Neural progenitor cell (in vitro differentiated cells): ENCODE data around the gene HSPA2. TPM values are rescaled to one million over a fixed set of nuclear protein-coding genes. Genes with fewer than 3 reads are reported as not detected.

Experiments used
- DNase-seq: peaks from one replicate; pipeline ENCODE4 v3.0.0-alpha.2; 2016; ENCODE audit warnings: low spot score
- H2AFZ ChIP-seq: fragments of 200-600 bp; sonication (generic); replicated peaks from 2 replicates; pipeline ENCODE4 v1.6.1; 2016; ENCODE audit warnings: antibody characterized with exemption
- H3F3A ChIP-seq: fragments of 200-600 bp; sonication (generic); 2 replicates; pipeline ENCODE4 v1.6.1; 2016; ENCODE audit warnings: antibody characterized with exemption, low read depth
- H3K27ac ChIP-seq: fragments of 200-600 bp; sonication (generic); 2 replicates; pipeline ENCODE4 v1.5.1; 2016; ENCODE audit warnings: mild to moderate bottlenecking
- H3K27me3 ChIP-seq: fragments of 200-600 bp; sonication (generic); 2 replicates; pipeline ENCODE4 v1.6.1; 2016; ENCODE audit warnings: mild to moderate bottlenecking, moderate library complexity
- H3K36me3 ChIP-seq: fragments of 200-600 bp; sonication (generic); 2 replicates; pipeline ENCODE4 v1.5.1; 2016
- H3K4me1 ChIP-seq: fragments of 200-600 bp; sonication (generic); 2 replicates; pipeline ENCODE4 v1.6.1; 2016; ENCODE audit warnings: mixed run types
- H3K4me2 ChIP-seq: fragments of 200-600 bp; sonication (generic); 2 replicates; pipeline ENCODE4 v1.6.1; 2016
- H3K4me3 ChIP-seq: fragments of 200-600 bp; sonication (generic); 2 replicates; pipeline ENCODE4 v1.5.1; 2016
- H3K79me2 ChIP-seq: fragments of 200-600 bp; sonication (generic); 2 replicates; pipeline ENCODE4 v1.6.1; 2016; ENCODE audit warnings: low read depth
- H3K9ac ChIP-seq: fragments of 200-600 bp; sonication (generic); 2 replicates; pipeline ENCODE4 v1.6.1; 2016
- H3K9me3 ChIP-seq: fragments of 200-600 bp; sonication (generic); 2 replicates; pipeline ENCODE4 v1.5.1; 2016; ENCODE audit warnings: low read depth
- H4K20me1 ChIP-seq: fragments of 200-600 bp; sonication (generic); 2 replicates; pipeline ENCODE4 v1.6.1; 2016; ENCODE audit warnings: low read depth
- H3K27ac Mint-ChIP-seq: 3 replicates; pipeline ENCODE4 v1.8.0; 2021; ENCODE audit warnings: mixed read lengths
- H3K27me3 Mint-ChIP-seq: 2 replicates; pipeline ENCODE4 v1.8.0; 2022; ENCODE audit warnings: low read depth, mild to moderate bottlenecking, inconsistent platforms, moderate library complexity, mixed read lengths; ENCODE audit not compliant: insufficient read depth
- H3K36me3 Mint-ChIP-seq: 3 replicates; pipeline ENCODE4 v1.8.0; 2021; ENCODE audit warnings: mixed read lengths
- H3K4me1 Mint-ChIP-seq: 3 replicates; pipeline ENCODE4 v1.8.0; 2021; ENCODE audit warnings: mixed read lengths
- H3K4me3 Mint-ChIP-seq: 3 replicates; pipeline ENCODE4 v1.8.0; 2021; ENCODE audit warnings: mild to moderate bottlenecking, moderate library complexity, mixed read lengths
- H3K9me3 Mint-ChIP-seq: 3 replicates; pipeline ENCODE4 v1.8.0; 2020; ENCODE audit warnings: mixed read lengths
- CTCF ChIP-seq: fragments of 200-600 bp; sonication (generic); IDR thresholded peaks from 2 replicates; pipeline ENCODE4 v1.5.1; 2017; ENCODE audit warnings: antibody characterized with exemption, mild to moderate bottlenecking
- EZH2 ChIP-seq: fragments of 200-600 bp; sonication (generic); IDR thresholded peaks from 2 replicates; pipeline ENCODE4 v1.6.1; 2017; ENCODE audit warnings: antibody characterized with exemption, mild to moderate bottlenecking, moderate library complexity
- EZH2phosphoT487 ChIP-seq: fragments of 200-600 bp; sonication (generic); IDR thresholded peaks from 2 replicates; pipeline ENCODE4 v1.6.1; 2017; ENCODE audit warnings: antibody characterized with exemption
- total RNA-seq: library from RNA; depleted of rRNA; stranded (reverse); fragments of >200 nt; gene quantifications from 2 replicates; pipeline ENCODE4 v1.2.3, GENCODE V29; 2015; ENCODE audit warnings: low replicate concordance

HSPA2 gene
- total RNA-seq, 1 donor from 2014 or later: 5.5 TPM

- no peak overlapping the region for H3K27ac Mint-ChIP-seq
- no peaks in the 10 kb centered on the region for H3K36me3 ChIP-seq
- no peaks in the 10 kb centered on the region for H3K9me3 Mint-ChIP-seq
- no peaks in the 10 kb centered on the region for H3K9me3 ChIP-seq
- no peak overlapping the region for H2AFZ ChIP-seq
- peaks cover 4% of the 10 kb centered on the region for H3K4me1 Mint-ChIP-seq
- DNase-seq: no peak
- H3K9ac ChIP-seq: no peak overlapping the region
- H3K36me3 Mint-ChIP-seq: no peaks in the 10 kb centered on the region
- H3K27me3 Mint-ChIP-seq: peaks cover 2% of the 10 kb centered on the region
- H3K27ac ChIP-seq: no peak overlapping the region
- H4K20me1 ChIP-seq: no peaks in the 10 kb centered on the region
- H3K4me3 ChIP-seq: no peak overlapping the region
- no peak overlapping the region for H3K4me2 ChIP-seq
- no peaks in the 10 kb centered on the region for H3K27me3 ChIP-seq
- no peak overlapping the region for H3K4me3 Mint-ChIP-seq
- no peaks in the 10 kb centered on the region for H3F3A ChIP-seq
- no peak for TF ChIP-seq EZH2phosphoT487
- TF ChIP-seq CTCF: no peak
- no peak for TF ChIP-seq EZH2
- H3K4me1 ChIP-seq: peaks cover 9% of the 10 kb centered on the region
- no peaks in the 10 kb centered on the region for H3K79me2 ChIP-seq
These were observed 21.9 kb downstream of the HSPA2 start for GRCh38 chr14:64562436-64562835.

- TF ChIP-seq EZH2 (no peak), EZH2phosphoT487 (no peak), CTCF (no peak)
- H3K27ac ChIP-seq: no peak overlapping the region
- Mint-ChIP-seq H3K27ac (no peak overlapping the region), H3K27me3 (peaks cover 2% of the 10 kb centered on the region), H3K9me3 (no peaks in the 10 kb centered on the region), H3K4me3 (no peak overlapping the region), H3K4me1 (peaks cover 6% of the 10 kb centered on the region), H3K36me3 (no peaks in the 10 kb centered on the region)
- H3K79me2 ChIP-seq: no peaks in the 10 kb centered on the region
- H3F3A ChIP-seq: no peaks in the 10 kb centered on the region
- peak overlapping the region; percentile 63 for H2AFZ ChIP-seq
- peaks cover 9% of the 10 kb centered on the region for H3K4me1 ChIP-seq
- H3K9me3 ChIP-seq: no peaks in the 10 kb centered on the region
- H3K36me3 ChIP-seq: no peaks in the 10 kb centered on the region
- no peaks in the 10 kb centered on the region for H3K27me3 ChIP-seq
- no peak for DNase-seq
- H3K4me3 ChIP-seq: no peak overlapping the region
- H3K9ac ChIP-seq: no peak overlapping the region
- no peaks in the 10 kb centered on the region for H4K20me1 ChIP-seq
- H3K4me2 ChIP-seq: no peak overlapping the region
These were observed 23.2 kb downstream of the HSPA2 start for GRCh38 chr14:64563696-64564095.

GRCh38 chr14:64566651-64567122 is 26.1 kb downstream of the HSPA2 start:
- TF ChIP-seq EZH2 (no peak), EZH2phosphoT487 (no peak), CTCF (no peak)
- H2AFZ ChIP-seq: peak overlapping the region; percentile 71
- no peaks in the 10 kb centered on the region for H3K79me2 ChIP-seq
- H3K27ac ChIP-seq: no peak overlapping the region
- H4K20me1 ChIP-seq: no peaks in the 10 kb centered on the region
- H3K4me1 ChIP-seq: peaks cover 9% of the 10 kb centered on the region
- H3K4me3 ChIP-seq: no peak overlapping the region
- no peak overlapping the region for H3K9ac ChIP-seq
- Mint-ChIP-seq H3K36me3 (no peaks in the 10 kb centered on the region), H3K4me1 (peaks cover 11% of the 10 kb centered on the region), H3K9me3 (no peaks in the 10 kb centered on the region), H3K4me3 (no peak overlapping the region), H3K27ac (peak overlapping the region; percentile 10), H3K27me3 (peaks cover 2% of the 10 kb centered on the region)
- H3K27me3 ChIP-seq: no peaks in the 10 kb centered on the region
- no peak for DNase-seq
- no peak overlapping the region for H3K4me2 ChIP-seq
- H3K36me3 ChIP-seq: no peaks in the 10 kb centered on the region
- no peaks in the 10 kb centered on the region for H3F3A ChIP-seq
- no peaks in the 10 kb centered on the region for H3K9me3 ChIP-seq
